ENCODE data around the gene COPZ1. TPM values are rescaled to one million over a fixed set of nuclear protein-coding genes. Genes with fewer than 3 reads are reported as not detected.
A peak's percentile ranks its signal among the peaks of the same experiment; 100 is the strongest.

The COPZ1 gene
- total RNA-seq, 1 donor from 2014 or later, result 196 TPM

DNA sequence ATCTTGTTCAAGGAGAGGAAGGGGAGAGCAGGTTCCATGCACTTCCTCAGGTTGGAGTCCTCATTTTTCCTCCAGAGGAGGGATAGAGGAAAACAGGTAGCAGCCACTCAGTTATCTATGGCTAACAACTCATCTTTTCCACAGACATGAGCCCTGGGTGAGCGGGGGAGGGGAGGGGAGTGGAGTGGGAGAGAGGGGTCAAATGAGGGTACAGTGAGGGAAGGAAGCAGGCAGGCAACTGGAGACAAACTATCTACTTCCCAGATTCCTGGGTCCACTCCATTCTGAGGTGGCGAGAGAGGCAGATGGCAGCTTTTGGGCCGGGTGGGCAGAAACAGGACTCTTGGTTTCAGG lies 62.2 kb downstream of the COPZ1 start:
- no peaks in the 10 kb centered on the region for H3K27me3 Mint-ChIP-seq
- peak overlapping the region; percentile 94 for H3K27ac Mint-ChIP-seq
- no peak for DNase-seq (ENCODE audit: extremely low spot score, unreplicated experiment)
- TF ChIP-seq, protein P1, sequence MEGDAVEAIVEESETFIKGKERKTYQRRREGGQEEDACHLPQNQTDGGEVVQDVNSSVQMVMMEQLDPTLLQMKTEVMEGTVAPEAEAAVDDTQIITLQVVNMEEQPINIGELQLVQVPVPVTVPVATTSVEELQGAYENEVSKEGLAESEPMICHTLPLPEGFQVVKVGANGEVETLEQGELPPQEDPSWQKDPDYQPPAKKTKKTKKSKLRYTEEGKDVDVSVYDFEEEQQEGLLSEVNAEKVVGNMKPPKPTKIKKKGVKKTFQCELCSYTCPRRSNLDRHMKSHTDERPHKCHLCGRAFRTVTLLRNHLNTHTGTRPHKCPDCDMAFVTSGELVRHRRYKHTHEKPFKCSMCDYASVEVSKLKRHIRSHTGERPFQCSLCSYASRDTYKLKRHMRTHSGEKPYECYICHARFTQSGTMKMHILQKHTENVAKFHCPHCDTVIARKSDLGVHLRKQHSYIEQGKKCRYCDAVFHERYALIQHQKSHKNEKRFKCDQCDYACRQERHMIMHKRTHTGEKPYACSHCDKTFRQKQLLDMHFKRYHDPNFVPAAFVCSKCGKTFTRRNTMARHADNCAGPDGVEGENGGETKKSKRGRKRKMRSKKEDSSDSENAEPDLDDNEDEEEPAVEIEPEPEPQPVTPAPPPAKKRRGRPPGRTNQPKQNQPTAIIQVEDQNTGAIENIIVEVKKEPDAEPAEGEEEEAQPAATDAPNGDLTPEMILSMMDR (conservative IDR thresholded peaks at IDR 0.05), result no peak
- H3K4me3 Mint-ChIP-seq, result peak overlapping the region; percentile 51
- peaks cover 56% of the 10 kb centered on the region for H3K4me1 Mint-ChIP-seq (ENCODE audit: unreplicated experiment)
- peaks cover 4% of the 10 kb centered on the region for H3K36me3 Mint-ChIP-seq
- H3K9me3 Mint-ChIP-seq, result no peaks in the 10 kb centered on the region

DNA sequence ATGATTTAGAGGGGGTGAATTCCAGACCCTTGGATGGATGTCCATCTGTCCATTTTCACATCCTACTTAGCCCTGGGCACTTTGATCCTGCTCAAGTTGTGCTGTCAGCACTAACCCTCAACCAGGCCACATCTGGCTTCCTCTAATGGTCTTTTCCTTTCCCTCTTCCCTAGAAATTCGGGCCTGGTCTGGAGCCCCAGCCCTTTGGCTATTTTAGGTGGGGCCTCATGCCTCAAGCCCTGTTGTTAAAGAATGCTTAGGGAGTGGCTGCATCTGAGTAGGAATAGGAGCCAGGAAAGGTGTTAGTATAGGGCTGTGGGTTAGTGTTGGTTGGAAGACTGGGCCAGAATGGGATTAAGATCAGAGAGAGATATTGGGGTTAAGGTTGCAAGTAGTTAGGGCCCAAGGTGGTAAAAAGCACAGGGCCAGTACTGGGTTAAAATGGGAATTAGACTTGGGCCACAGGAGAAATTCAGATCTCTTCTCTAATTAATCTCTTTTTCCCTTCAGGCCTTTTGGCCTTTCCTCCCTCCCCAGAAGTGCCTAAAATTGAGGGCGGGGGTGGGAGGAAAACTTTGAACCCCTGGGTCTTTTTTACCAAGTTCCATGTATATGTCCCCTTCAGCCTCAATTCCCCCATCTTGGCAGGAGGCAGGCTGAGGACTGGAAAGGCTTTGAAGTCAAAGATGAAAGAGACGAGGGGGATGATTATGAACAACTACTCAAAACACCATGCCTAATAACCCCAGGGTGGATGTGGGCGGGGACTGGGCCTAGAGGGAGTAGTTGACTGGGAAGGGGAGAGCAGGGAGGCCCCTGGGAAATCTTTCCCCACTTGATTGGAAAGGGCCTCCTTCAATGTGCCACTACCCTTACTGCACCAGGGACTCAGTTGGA lies 63.6 kb downstream of the COPZ1 start:
- H3K4me1 Mint-ChIP-seq (ENCODE audit: unreplicated experiment), result peaks cover 64% of the 10 kb centered on the region
- no peaks in the 10 kb centered on the region for H3K9me3 Mint-ChIP-seq
- H3K27ac Mint-ChIP-seq, result peak overlapping the region; percentile 94
- TF ChIP-seq, protein P1 (conservative IDR thresholded peaks at IDR 0.05), result no peak
- H3K4me3 Mint-ChIP-seq, result peak overlapping the region; percentile 92
- H3K36me3 Mint-ChIP-seq, result peaks cover 4% of the 10 kb centered on the region
- DNase-seq (ENCODE audit: extremely low spot score, unreplicated experiment), result no peak
- H3K27me3 Mint-ChIP-seq, result no peaks in the 10 kb centered on the region

DNA sequence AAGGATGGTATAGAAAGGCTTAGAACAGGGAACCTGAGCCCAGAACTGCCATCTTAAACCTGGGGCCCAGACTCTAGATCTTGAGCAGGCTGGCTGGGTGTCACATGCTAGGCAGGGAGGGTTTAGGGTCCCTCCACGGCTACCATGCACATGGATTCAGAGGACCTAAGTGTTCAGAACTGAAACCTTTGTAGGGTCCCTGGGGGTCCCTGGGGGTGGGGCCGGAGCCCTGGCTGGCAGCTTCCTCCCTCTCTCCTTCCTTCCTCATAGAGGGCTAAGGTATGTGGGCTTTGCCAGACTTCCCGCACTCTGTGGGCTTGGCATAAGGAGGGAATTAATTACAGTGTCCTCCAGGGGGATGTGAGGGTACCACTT lies 64.2 kb downstream of the COPZ1 start:
- peak overlapping the region; percentile 92 for H3K4me3 Mint-ChIP-seq

DNA sequence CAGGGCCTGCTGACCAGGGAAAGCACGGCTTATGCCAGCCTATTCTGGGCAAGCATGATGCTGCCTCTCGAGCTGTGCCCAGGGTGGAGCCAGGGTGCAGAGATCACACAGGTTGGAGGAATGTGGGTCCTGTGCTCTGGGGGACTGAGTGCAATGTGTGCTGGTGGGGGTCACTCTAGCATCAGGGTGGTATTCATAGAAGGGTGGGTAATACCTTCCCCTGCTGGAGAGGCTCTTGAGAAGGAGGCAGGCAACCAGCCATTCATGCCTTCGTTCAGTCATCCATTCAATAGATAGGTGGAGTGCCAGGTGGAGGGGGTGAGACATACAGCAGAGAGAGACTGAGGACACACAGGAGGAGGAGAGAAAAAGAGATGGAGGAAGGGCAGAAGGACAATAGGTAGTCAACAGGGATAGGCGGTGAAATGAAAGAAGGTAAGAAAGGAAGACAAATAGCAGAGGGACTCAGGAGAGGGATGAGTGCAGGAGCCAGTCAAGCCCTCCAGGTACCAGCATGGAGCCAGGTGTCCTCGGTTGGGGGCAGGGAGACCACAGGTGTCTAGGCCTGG lies 64.8 kb downstream of the COPZ1 start:
- Mint-ChIP-seq H3K9me3 (no peaks in the 10 kb centered on the region), H3K27me3 (no peaks in the 10 kb centered on the region), H3K4me3 (peak overlapping the region; percentile 92), H3K27ac (peak overlapping the region; percentile 72), H3K36me3 (no peaks in the 10 kb centered on the region), H3K4me1 (ENCODE audit: unreplicated experiment) (peaks cover 62% of the 10 kb centered on the region)
- no peak for DNase-seq (ENCODE audit: extremely low spot score, unreplicated experiment)
- TF ChIP-seq, protein P1 (conservative IDR thresholded peaks at IDR 0.05), result no peak

More for the DNA sequence above, 64.2 kb downstream of the COPZ1 start:
- no peaks in the 10 kb centered on the region for H3K27me3 Mint-ChIP-seq
- peaks cover under 1% of the 10 kb centered on the region for H3K36me3 Mint-ChIP-seq
- no peaks in the 10 kb centered on the region for H3K9me3 Mint-ChIP-seq
- H3K27ac Mint-ChIP-seq, result peak overlapping the region; percentile 94
- TF ChIP-seq, protein P1 (conservative IDR thresholded peaks at IDR 0.05), result no peak
- no peak for DNase-seq (ENCODE audit: extremely low spot score, unreplicated experiment)
- peaks cover 66% of the 10 kb centered on the region for H3K4me1 Mint-ChIP-seq (ENCODE audit: unreplicated experiment)

DNA sequence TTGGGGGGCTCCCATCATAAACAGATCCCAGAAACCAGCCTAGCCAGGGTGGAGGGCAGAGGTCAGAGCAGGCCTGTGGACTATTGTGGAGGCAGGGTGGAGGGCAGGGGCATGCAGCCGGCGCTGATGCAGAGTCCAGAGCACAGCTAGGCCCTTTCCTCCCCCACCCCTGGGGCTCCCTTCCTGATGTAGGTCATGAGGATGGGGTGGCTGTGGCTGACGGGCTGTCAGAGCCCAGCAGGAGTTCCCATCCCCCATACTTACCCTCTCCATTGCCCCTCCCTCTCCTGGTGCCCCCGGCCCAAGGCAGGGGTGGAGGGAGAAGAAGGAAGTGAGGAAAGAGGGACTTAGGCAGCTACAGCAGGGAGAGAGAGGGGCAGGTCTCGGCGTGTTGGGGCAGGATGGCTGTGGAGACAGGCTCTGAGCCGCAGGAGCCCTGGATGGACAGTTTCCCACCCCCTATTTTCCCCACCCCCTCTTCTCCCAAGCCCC lies 65.3 kb downstream of the COPZ1 start:
- H3K36me3 Mint-ChIP-seq, result no peaks in the 10 kb centered on the region
- H3K4me1 Mint-ChIP-seq (ENCODE audit: unreplicated experiment), result peaks cover 57% of the 10 kb centered on the region
- peak overlapping the region; percentile 72 for H3K27ac Mint-ChIP-seq
- peak overlapping the region; percentile 92 for H3K4me3 Mint-ChIP-seq
- H3K27me3 Mint-ChIP-seq, result no peaks in the 10 kb centered on the region
- DNase-seq (ENCODE audit: extremely low spot score, unreplicated experiment), result no peak
- no peaks in the 10 kb centered on the region for H3K9me3 Mint-ChIP-seq
- TF ChIP-seq, protein P1 (conservative IDR thresholded peaks at IDR 0.05), result no peak
